OCI-LY7 (cell line): ENCODE data around the gene ARHGAP42.

ENCODE experiments used
- CTCF ChIP-seq: fragments of 200-600 bp; sonication (generic); conservative IDR thresholded peaks from 2 replicates; pipeline ENCODE4 v1.5.1; 2014; ENCODE audit warnings: mild to moderate bottlenecking, antibody characterized with exemption, low read length, moderate library complexity, mixed read lengths
- EZH2phosphoT487 ChIP-seq: fragments of 200-600 bp; sonication (generic); IDR thresholded peaks from 2 replicates; pipeline ENCODE4 v1.6.1; 2018; ENCODE audit warnings: low read depth, borderline replicate concordance, mild to moderate bottlenecking, mixed run types, antibody characterized with exemption, low read length, moderate library complexity, mixed read lengths

- TF ChIP-seq CTCF, result no peak
- no peak for TF ChIP-seq EZH2phosphoT487
These were observed 128.8 kb downstream of the ARHGAP42 start for GRCh38 chr11:100815787-100816330.
